ENCODE results near the gene LRBA.

DNA sequence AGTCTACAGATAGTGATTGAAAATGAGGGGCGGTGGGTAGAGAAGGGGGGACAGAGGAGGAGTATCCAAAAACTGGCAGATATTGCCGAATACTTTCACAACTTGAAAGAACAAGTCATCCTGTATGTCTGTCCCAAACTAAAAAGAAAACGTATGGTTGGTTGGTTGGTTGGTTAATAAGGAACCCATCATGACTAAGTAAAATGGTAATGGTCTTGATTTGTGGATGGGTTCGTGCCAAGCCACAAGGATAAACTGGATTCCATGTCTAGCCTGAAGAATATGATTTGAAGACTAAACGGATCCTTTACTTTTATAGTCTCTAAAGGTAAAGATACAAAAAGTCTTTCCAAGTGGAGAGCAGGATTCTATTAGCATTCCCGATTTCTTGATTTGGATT, 728.4 kb downstream of the LRBA start:
- TF ChIP-seq POLR2A (IDR thresholded peaks at IDR 0.05; ENCODE audit: low read depth, low read length), result no peak
- TF ChIP-seq POLR2AphosphoS5 (IDR thresholded peaks at IDR 0.05; ENCODE audit: low read depth, low read length), result no peak
- no peak for TF ChIP-seq TAF1 (IDR thresholded peaks at IDR 0.05; ENCODE audit: borderline replicate concordance, low read depth, low read length)

Measured in GM12892 (cell line).